Measurements from ENCODE around the gene ACHE.
"Not testable (repeated sequence)": the region's sequence is repeated elsewhere in the genome, so short reads cannot be mapped to it uniquely, and the experiment has no call there.

Gene ACHE

DNA sequence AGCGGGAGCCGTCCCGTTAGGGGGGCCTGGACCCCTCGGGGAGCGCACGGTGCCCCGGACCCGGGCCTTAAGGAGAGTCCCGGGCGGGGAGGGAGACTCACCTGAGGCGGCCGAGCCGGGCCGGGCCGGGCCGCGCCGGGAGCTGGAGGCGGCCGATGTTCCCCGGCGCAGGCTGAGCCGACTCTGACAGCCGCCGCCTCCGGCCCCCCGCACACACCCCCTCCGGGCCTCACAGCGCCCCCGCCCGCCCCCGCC is at the start of gene ACHE:
TSS of gene ACHE (minus strand) at position 188 of the 255 bp plus-strand sequence. CDS start 1,656 bp downstream, outside the sequence.
- Mint-ChIP-seq H3K36me3 (ENCODE audit: low read depth) (no peaks in the 10 kb centered on the region), H3K4me3 (peak within 1 kb of the TSS; percentile 80), H3K9me3 (no peaks in the 10 kb centered on the region), H3K27me3 (peaks cover 41% of the 10 kb centered on the region), H3K27ac (no peak within 1 kb of the TSS), H3K4me1 (ENCODE audit: low read depth) (peaks cover 18% of the 10 kb centered on the region)

DNA sequence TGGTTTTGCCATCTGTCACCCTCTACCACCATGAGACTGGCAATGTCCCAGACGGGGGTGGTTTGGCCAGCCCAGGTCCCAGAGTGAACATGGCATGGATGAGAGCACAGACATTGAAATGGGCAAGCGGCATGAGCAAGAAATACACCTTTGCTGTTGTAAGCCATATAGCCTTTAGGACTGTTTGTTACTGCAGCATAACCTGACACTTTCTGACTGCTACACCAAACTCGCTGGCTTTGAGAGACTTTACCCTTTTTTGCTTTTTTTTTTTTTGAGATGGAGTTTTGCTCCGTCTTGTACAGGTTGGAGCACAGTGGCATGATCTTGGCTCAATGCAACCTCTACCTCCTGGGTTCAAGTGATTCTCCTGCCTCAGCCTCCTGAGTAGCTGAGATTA is 48.5 kb upstream of the ACHE start:
- no peaks in the 10 kb centered on the region for H3K9me3 Mint-ChIP-seq
- H3K4me1 Mint-ChIP-seq (ENCODE audit: low read depth) = no peaks in the 10 kb centered on the region
- no peak overlapping the region for H3K4me3 Mint-ChIP-seq
- no peak overlapping the region for H3K27ac Mint-ChIP-seq
- peaks cover 13% of the 10 kb centered on the region for H3K27me3 Mint-ChIP-seq
- no peaks in the 10 kb centered on the region for H3K36me3 Mint-ChIP-seq (ENCODE audit: low read depth)

DNA sequence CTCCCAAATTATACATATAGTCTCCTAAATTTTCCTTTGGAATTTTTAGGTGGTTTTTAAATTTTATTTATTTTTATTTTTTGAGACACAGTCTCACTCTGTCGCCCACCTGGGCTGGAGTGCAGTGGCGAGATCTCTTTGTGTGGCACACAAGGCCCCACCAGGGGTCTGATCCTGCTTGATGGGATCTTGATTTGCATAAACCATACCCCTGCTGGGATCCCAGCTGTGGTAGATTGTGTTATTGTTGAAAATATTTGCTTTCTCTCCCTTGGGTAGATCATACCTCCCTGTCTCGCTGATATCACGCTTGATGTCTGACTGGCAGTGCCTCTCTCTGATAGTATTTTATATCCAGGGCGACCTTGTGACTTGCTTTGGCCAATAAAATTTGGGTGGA is 48.0 kb upstream of the ACHE start:
- Mint-ChIP-seq H3K27me3 (peaks cover 9% of the 10 kb centered on the region), H3K4me3 (no peak overlapping the region), H3K36me3 (ENCODE audit: low read depth) (no peaks in the 10 kb centered on the region), H3K27ac (no peak overlapping the region), H3K4me1 (ENCODE audit: low read depth) (no peaks in the 10 kb centered on the region), H3K9me3 (no peaks in the 10 kb centered on the region)

DNA sequence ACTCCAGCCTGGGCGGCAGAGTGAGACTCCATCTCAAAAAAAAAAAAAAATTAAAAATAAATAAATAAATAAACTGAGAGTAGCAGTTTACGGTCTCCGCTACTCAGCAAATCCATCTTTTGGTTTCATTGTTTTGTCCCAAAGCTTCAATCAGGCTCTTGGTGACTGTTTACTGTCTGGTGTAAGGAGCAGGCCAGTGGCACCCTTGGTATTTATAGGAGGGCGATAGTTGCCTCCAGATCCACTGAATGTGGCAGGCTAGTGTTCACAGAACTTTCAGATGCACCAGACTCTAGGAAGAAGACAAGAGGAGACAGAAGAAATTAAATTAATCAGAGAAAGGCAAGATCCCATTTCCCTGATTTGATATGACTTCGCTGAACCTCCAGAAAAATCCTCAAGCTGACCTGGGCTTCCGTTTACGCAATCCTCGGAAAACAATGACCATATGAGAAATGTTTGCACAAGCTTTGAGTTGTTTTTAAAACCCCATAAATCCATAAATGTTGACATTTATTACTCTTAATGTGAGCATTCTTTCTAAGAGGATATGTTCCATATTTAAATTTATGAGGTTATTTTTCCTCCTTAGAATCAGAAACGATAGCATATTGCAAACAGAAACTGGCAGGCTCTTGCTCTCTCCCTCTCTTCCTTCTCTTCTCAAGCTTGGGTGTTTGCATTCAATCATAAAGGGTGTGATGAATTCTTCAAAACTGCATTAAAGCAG is 46.5 kb upstream of the ACHE start:
- H3K36me3 Mint-ChIP-seq (ENCODE audit: low read depth) = no peaks in the 10 kb centered on the region
- no peak overlapping the region for H3K4me3 Mint-ChIP-seq
- no peak overlapping the region for H3K27ac Mint-ChIP-seq
- no peaks in the 10 kb centered on the region for H3K4me1 Mint-ChIP-seq (ENCODE audit: low read depth)
- H3K9me3 Mint-ChIP-seq = no peaks in the 10 kb centered on the region
- peaks cover 9% of the 10 kb centered on the region for H3K27me3 Mint-ChIP-seq

DNA sequence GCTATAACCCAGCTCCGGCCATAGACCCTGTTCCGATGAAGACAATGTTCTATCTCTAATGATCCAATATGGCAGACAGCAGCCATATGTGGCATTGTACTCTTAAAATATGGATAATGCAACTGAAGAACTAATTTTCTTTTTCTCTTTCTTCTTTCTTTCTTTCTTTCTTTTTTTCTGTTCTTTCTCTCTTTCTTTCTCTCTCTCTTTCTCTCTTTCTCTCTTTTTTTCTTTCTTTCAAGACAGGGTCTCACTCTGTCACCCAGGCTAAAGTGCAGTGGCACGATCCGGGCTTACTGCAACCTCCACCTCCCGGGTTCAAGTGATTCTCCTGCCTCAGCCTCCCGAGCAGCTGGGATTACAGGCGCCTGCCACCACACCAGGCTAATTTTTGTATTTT is 40.5 kb upstream of the ACHE start:
- H3K4me3 Mint-ChIP-seq; H3K9me3 Mint-ChIP-seq; H3K4me1 Mint-ChIP-seq (ENCODE audit: low read depth); H3K27ac Mint-ChIP-seq; H3K36me3 Mint-ChIP-seq (ENCODE audit: low read depth); H3K27me3 Mint-ChIP-seq: not testable (repeated sequence)

DNA sequence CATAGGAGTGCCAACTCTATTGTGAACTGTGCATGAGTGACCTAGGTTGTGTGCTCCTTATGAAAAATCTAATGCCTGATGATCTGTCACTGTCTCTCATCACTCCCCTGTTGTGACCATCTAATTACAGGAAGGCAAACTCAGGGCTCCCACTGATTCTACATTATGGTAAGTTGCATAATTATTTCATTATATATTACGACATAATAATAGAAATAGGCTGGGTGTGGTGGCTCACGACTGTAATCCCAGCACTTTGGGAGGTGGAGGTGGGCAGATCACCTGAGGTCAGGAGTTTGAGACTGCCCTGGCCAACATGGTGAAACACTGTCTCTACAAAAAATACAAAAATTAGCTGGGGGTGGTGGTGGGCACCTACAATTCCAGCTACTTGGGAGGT is 39.7 kb upstream of the ACHE start:
- H3K27me3 Mint-ChIP-seq = peaks cover 14% of the 10 kb centered on the region
- not testable (repeated sequence) for H3K4me3 Mint-ChIP-seq, H3K27ac Mint-ChIP-seq

DNA sequence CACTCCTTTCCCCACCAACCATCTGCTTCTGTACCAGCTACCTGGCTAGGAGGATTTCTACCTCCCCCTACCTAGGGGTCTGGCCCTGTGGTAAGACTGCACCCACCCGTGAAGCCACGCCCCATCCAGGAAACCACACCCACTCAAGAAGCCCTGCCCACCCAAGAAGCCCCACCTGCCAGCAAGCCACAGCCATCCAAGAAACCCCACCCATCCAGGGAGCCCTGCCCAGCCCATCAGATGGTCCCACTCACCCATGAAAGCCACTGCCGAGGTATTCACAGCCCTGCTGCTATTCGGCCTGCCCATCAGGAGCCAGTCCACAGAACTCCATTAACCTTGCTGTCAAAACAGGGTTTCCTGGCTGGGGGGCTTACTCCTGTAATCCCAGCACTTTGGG is 38.0 kb upstream of the ACHE start:
- Mint-ChIP-seq H3K4me1 (ENCODE audit: low read depth) (no peaks in the 10 kb centered on the region), H3K9me3 (peaks cover 6% of the 10 kb centered on the region), H3K27ac (no peak overlapping the region), H3K4me3 (no peak overlapping the region), H3K27me3 (peaks cover 13% of the 10 kb centered on the region), H3K36me3 (ENCODE audit: low read depth) (no peaks in the 10 kb centered on the region)

More for the DNA sequence above, 39.7 kb upstream of the ACHE start:
- not testable (repeated sequence) for H3K36me3 Mint-ChIP-seq (ENCODE audit: low read depth); H3K9me3 Mint-ChIP-seq; H3K4me1 Mint-ChIP-seq (ENCODE audit: low read depth)

DNA sequence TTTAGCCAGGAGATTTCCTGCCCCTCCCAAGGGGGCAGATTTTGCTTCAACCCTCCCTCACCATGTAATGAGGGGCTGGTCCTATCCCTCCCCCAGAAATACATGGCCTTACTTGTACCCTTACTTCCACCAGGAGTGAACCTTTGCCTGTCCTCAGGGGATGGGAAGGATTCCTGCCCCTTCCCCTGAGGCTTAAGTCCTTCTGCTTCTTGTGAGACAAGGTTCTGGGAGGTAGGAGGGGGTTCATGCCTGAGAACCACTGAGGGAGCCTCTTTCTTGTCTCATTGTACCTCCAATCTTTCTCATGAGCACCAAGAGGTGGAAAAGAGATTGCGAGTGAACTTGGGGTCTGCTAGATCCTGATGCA is 34.1 kb upstream of the ACHE start:
- Mint-ChIP-seq H3K4me3 (no peak overlapping the region), H3K36me3 (ENCODE audit: low read depth) (no peaks in the 10 kb centered on the region), H3K27me3 (peaks cover 13% of the 10 kb centered on the region), H3K4me1 (ENCODE audit: low read depth) (no peaks in the 10 kb centered on the region), H3K9me3 (peaks cover 6% of the 10 kb centered on the region), H3K27ac (no peak overlapping the region)

DNA sequence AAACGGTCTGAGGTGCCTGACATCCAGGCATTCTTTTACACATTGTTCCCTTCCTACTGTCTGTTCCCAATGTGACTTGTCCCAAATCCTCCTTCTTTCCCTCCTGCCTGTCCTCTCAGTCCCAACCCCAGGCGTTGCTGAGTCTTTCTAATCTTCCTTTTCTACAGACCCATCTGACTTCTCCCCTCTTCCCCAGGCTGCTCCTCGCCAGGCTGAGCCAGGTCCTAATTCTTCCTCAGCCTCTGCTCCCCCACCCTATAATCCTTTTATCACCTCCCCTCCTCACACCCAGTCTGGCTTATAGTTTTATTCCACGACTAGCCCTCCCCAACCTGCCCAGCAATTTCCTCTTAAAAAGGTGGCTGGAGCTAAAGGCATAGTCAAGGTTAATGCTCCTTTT is 27.9 kb upstream of the ACHE start:
- H3K4me1 Mint-ChIP-seq (ENCODE audit: low read depth); H3K9me3 Mint-ChIP-seq; H3K36me3 Mint-ChIP-seq (ENCODE audit: low read depth); H3K4me3 Mint-ChIP-seq; H3K27ac Mint-ChIP-seq: not testable (repeated sequence)
- H3K27me3 Mint-ChIP-seq = peaks cover 25% of the 10 kb centered on the region

DNA sequence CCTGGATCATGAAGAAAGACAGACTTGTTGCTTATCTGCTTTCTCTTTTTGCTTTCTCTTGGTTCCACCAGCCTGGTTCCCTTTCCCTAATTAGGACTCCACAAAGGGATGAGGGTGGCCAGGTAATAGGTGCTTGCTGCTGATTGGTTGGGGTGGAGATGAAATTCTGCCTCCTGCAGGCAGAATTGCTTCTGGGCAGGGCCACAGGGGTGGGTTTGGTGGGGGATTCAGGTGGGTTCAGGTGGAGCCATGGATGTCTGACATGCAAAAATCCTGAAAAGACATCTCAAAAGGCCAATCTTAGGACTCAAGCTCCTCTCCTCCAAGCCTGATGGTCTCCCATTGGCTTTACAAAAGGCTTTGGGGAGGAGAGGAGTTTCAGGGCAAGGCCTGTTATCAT is 25.4 kb upstream of the ACHE start:
- Mint-ChIP-seq H3K36me3 (ENCODE audit: low read depth) (no peaks in the 10 kb centered on the region), H3K4me1 (ENCODE audit: low read depth) (no peaks in the 10 kb centered on the region)

DNA sequence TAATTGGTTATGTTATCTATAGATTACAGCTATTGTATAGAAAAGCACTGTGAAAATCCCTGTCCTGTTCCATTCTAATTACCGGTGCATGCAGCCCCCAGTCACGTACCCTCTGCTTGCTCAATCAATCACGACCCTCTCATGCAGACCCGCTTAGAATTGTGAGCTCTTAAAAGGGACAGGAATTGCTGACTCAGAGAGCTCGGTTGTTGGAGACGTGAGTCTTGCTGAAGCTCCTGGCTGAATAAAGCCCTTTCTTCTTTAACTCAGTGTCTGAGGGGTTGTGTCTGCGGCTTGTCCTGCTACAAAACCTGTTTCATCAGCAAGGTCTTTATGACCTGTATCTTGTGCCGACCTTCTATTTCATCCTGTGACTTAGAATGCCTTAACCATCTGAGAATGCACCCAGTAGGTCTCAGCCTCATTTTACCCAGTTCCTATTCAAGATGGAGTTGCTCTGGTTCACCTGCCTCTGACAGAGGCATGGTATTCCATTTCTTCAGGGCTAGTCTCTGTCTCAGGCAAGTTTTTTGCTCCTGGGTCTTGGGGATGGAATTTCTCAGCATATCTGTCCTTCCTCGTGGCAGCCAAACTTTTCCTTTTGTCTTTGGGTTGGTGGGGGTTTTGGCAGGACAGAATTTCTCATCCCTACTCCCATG is 24.2 kb upstream of the ACHE start:
- H3K4me1 Mint-ChIP-seq (ENCODE audit: low read depth); H3K4me3 Mint-ChIP-seq; H3K9me3 Mint-ChIP-seq; H3K36me3 Mint-ChIP-seq (ENCODE audit: low read depth); H3K27ac Mint-ChIP-seq: not testable (repeated sequence)
- H3K27me3 Mint-ChIP-seq = peaks cover 31% of the 10 kb centered on the region

More for the DNA sequence above, 25.4 kb upstream of the ACHE start:
- Mint-ChIP-seq H3K9me3 (no peaks in the 10 kb centered on the region), H3K4me3 (no peak overlapping the region), H3K27ac (no peak overlapping the region), H3K27me3 (peaks cover 31% of the 10 kb centered on the region)

DNA sequence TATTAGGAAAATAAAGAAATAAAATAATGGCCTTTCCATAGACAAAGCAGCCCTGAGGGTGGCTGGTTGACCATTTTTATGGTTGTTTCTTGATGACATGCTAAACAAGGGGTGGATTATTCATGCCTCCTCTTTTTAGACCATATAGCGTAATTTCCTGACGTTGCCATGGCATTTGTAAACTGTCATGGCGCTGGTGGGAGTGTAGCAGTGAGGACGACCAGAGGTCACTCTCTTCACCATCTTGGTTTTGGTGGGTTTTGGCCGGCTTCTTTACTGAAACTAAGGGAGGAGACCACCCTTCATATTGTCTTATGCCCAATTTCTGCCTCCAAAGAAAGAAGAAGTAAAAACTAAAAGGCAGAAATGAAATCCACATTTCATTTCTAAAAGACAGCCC is 23.6 kb upstream of the ACHE start:
- not testable (repeated sequence) for H3K36me3 Mint-ChIP-seq (ENCODE audit: low read depth); H3K27ac Mint-ChIP-seq; H3K4me1 Mint-ChIP-seq (ENCODE audit: low read depth); H3K9me3 Mint-ChIP-seq; H3K4me3 Mint-ChIP-seq
- H3K27me3 Mint-ChIP-seq = peaks cover 31% of the 10 kb centered on the region

DNA sequence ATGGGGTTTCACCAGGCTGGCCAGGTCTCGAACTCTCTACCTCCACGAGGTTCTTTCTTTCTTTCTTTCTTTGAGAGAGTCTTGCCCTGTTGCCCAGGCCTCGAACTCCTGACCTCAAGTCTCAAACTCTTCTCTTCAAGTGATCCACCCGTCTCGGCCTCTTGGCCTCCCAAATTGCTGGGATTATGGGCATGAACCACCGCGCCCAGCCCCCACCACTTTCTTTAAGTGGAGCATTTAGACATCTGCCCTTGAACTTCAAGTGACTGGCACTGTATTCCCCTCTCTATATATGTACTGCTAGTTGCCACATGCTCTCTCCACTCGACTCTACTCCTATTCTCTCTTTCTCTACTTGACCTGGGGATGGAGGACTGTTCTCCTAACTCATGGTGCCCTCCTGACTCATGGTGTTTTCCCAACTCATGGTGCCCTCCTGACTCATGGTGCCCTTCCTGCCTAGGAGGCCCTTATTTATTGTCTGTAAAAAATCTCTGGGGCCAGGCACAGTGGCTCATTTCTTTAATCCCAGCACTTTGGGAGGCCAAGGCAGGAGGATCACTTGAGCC is 19.3 kb upstream of the ACHE start:
- Mint-ChIP-seq H3K4me1 (ENCODE audit: low read depth) (peaks cover 3% of the 10 kb centered on the region), H3K36me3 (ENCODE audit: low read depth) (no peaks in the 10 kb centered on the region), H3K4me3 (no peak overlapping the region), H3K9me3 (no peaks in the 10 kb centered on the region), H3K27me3 (peaks cover 15% of the 10 kb centered on the region), H3K27ac (peak overlapping the region; percentile 1)

DNA sequence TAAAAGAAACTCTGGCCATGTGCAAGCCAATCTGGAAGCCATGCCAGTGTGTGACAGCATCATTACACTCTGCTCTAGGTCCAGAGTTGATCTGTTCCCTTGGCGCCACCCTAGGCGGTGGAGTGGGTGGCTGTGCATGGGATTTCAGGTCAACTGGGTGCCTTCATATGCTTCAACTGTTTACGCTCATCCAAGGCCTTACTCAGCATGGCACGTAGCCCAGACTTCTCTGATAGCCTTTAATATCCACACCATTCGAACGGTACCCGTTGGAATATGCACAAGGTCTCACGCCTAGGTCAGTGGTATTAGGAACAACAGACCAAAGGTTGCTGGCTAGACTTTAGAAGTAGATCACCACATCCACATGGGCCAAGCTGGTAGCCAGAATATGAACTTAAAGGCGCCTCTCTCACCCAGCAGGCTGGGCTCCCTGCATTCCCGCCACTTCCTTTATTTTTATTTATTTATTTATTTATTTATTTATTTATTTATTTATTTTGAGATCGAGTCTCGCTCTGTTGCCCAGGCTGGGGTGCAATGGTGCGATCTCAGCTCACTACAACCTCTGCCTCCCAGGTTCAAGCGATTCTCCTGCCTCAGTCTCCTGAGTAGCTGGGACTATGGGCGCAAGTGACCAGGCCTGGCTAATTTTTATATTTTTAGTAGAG is 18.7 kb upstream of the ACHE start:
- Mint-ChIP-seq H3K27ac (no peak overlapping the region), H3K27me3 (peaks cover 10% of the 10 kb centered on the region), H3K4me3 (no peak overlapping the region)

DNA sequence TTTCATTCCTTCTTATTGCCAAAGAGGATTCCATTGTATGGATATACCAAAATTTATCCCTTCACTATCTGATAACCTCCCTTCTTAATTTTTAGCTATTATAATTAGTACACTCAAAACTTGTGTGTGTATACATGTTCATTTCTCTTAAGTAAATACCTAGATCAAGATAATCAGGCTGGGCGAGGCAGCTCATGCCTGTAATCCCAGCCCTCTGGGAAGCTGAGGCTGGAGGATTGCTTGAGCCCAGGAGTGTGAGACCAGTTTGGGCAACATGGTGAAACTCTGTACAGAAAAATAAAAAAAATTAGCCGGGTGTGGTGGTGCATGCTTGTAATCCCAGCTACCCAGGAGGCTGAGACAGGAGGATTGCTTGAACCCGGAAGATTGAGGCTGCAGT is 15.8 kb upstream of the ACHE start:
- Mint-ChIP-seq H3K4me1 (ENCODE audit: low read depth) (peaks cover 3% of the 10 kb centered on the region), H3K27me3 (peaks cover 7% of the 10 kb centered on the region), H3K9me3 (no peaks in the 10 kb centered on the region), H3K27ac (no peak overlapping the region), H3K36me3 (ENCODE audit: low read depth) (no peaks in the 10 kb centered on the region), H3K4me3 (no peak overlapping the region)

More for the DNA sequence above, 18.7 kb upstream of the ACHE start:
- H3K9me3 Mint-ChIP-seq = no peaks in the 10 kb centered on the region
- no peaks in the 10 kb centered on the region for H3K36me3 Mint-ChIP-seq (ENCODE audit: low read depth)
- peaks cover 3% of the 10 kb centered on the region for H3K4me1 Mint-ChIP-seq (ENCODE audit: low read depth)

Data from stimulated activated naive CD8-positive, alpha-beta T cell treated with anti-CD3 and anti-CD28 coated beads, Interleukin-15, Interleukin-2, amounts not matched to agents 100 ng/mL and 50 ng/mL, for 24 hours (primary cell).